ENCODE measurements around the gene SALL2.

The SALL2 gene

DNA sequence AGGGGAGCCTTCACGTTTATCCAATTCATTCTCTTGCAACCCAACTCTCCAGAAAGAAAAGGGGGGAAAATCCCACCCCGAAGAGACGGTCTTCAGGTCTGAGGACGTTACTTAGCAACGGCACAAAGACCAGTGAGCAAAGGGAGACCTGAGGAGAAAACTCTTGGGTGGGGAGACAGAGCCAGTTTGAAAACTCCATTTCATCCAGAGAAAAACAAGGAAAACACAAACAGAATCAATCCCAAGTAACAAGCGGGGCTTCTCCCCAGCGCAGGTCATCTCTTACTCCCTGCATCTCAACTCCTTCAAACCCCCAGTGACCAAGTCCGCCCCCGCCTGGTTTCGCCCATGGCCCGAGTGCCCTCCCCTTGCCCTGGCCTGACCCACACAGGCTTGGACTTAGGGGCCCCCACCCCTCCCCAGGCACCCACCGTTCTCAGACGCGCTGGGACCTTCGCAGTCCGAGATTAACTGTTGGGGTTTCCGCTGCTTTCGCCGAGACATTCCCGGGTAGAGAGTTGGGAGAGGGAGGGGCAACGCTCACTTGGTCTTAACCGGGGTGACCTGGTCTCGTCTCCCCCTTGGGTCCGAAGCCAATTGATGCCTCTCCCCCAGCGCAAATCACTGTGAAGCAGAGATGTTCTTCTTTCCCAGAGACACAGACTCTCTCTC is 10.4 kb upstream of the SALL2 start:
- Histone ChIP-seq H3K27ac (ENCODE audit: extremely low read depth, low read depth, low read length) (no peak overlapping the region), H3K4me1 (ENCODE audit: control insufficient read depth, insufficient read depth, low read length) (no peaks in the 10 kb centered on the region), H3K4me3 (ENCODE audit: low read depth, low read length) (no peak overlapping the region), H3K36me3 (ENCODE audit: control insufficient read depth in 2 of 2, insufficient read depth in 1 of 2, low read length in 2 of 2) (no peaks in the 10 kb centered on the region), H3K9me3 (ENCODE audit: control insufficient read depth, insufficient read depth, low read depth, low read length) (no peaks in the 10 kb centered on the region)
- POLR2A ChIA-PET, result no interaction called here
- TF ChIP-seq ZNF335 (tag by site-specific recombination; conservative IDR thresholded peaks at IDR 0.05) (no peak), ZNF596 (tag by site-specific recombination; IDR thresholded peaks at IDR 0.05) (peak; percentile 82; the same call in 1 of the 2 replicates), ZNF830 (tag by site-specific recombination; IDR thresholded peaks at IDR 0.05; ENCODE audit: low read depth) (no peak), ZNF394 (tag by site-specific recombination; IDR thresholded peaks at IDR 0.05; ENCODE audit: borderline replicate concordance) (no peak), ZNF10 (tag by site-specific recombination; IDR thresholded peaks at IDR 0.05) (no peak)
- TF ChIP-seq, protein P1, sequence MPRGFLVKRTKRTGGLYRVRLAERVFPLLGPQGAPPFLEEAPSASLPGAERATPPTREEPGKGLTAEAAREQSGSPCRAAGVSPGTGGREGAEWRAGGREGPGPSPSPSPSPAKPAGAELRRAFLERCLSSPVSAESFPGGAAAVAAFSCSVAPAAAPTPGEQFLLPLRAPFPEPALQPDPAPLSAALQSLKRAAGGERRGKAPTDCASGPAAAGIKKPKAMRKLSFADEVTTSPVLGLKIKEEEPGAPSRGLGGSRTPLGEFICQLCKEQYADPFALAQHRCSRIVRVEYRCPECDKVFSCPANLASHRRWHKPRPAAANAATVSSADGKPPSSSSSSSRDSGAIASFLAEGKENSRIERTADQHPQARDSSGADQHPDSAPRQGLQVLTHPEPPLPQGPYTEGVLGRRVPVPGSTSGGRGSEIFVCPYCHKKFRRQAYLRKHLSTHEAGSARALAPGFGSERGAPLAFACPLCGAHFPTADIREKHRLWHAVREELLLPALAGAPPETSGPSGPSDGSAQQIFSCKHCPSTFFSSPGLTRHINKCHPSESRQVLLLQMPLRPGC (tag by site-specific recombination; IDR thresholded peaks at IDR 0.05), result no peak
- TF ChIP-seq, protein P2, sequence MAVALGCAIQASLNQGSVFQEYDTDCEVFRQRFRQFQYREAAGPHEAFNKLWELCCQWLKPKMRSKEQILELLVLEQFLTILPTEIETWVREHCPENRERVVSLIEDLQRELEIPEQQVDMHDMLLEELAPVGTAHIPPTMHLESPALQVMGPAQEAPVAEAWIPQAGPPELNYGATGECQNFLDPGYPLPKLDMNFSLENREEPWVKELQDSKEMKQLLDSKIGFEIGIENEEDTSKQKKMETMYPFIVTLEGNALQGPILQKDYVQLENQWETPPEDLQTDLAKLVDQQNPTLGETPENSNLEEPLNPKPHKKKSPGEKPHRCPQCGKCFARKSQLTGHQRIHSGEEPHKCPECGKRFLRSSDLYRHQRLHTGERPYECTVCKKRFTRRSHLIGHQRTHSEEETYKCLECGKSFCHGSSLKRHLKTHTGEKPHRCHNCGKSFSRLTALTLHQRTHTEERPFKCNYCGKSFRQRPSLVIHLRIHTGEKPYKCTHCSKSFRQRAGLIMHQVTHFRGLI (tag by site-specific recombination; IDR thresholded peaks at IDR 0.05), result peak; percentile 63; the same call in 1 of the 2 replicates
- TF ChIP-seq, protein P3, sequence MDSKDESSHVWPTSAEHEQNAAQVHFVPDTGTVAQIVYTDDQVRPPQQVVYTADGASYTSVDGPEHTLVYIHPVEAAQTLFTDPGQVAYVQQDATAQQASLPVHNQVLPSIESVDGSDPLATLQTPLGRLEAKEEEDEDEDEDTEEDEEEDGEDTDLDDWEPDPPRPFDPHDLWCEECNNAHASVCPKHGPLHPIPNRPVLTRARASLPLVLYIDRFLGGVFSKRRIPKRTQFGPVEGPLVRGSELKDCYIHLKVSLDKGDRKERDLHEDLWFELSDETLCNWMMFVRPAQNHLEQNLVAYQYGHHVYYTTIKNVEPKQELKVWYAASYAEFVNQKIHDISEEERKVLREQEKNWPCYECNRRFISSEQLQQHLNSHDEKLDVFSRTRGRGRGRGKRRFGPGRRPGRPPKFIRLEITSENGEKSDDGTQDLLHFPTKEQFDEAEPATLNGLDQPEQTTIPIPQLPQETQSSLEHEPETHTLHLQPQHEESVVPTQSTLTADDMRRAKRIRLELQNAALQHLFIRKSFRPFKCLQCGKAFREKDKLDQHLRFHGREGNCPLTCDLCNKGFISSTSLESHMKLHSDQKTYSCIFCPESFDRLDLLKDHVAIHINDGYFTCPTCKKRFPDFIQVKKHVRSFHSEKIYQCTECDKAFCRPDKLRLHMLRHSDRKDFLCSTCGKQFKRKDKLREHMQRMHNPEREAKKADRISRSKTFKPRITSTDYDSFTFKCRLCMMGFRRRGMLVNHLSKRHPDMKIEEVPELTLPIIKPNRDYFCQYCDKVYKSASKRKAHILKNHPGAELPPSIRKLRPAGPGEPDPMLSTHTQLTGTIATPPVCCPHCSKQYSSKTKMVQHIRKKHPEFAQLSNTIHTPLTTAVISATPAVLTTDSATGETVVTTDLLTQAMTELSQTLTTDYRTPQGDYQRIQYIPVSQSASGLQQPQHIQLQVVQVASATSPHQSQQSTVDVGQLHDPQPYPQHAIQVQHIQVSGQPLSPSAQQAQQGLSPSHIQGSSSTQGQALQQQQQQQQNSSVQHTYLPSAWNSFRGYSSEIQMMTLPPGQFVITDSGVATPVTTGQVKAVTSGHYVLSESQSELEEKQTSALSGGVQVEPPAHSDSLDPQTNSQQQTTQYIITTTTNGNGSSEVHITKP (tag by site-specific recombination; IDR thresholded peaks at IDR 0.05), result peak; percentile 95
- TF ChIP-seq, protein P4, sequence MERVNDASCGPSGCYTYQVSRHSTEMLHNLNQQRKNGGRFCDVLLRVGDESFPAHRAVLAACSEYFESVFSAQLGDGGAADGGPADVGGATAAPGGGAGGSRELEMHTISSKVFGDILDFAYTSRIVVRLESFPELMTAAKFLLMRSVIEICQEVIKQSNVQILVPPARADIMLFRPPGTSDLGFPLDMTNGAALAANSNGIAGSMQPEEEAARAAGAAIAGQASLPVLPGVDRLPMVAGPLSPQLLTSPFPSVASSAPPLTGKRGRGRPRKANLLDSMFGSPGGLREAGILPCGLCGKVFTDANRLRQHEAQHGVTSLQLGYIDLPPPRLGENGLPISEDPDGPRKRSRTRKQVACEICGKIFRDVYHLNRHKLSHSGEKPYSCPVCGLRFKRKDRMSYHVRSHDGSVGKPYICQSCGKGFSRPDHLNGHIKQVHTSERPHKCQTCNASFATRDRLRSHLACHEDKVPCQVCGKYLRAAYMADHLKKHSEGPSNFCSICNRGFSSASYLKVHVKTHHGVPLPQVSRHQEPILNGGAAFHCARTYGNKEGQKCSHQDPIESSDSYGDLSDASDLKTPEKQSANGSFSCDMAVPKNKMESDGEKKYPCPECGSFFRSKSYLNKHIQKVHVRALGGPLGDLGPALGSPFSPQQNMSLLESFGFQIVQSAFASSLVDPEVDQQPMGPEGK (tag by site-specific recombination; IDR thresholded peaks at IDR 0.05), result peak; percentile 50; the same call in 1 of the 2 replicates
- TF ChIP-seq, protein P5, sequence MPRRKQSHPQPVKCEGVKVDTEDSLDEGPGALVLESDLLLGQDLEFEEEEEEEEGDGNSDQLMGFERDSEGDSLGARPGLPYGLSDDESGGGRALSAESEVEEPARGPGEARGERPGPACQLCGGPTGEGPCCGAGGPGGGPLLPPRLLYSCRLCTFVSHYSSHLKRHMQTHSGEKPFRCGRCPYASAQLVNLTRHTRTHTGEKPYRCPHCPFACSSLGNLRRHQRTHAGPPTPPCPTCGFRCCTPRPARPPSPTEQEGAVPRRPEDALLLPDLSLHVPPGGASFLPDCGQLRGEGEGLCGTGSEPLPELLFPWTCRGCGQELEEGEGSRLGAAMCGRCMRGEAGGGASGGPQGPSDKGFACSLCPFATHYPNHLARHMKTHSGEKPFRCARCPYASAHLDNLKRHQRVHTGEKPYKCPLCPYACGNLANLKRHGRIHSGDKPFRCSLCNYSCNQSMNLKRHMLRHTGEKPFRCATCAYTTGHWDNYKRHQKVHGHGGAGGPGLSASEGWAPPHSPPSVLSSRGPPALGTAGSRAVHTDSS (tag by site-specific recombination; IDR thresholded peaks at IDR 0.05), result no peak
- TF ChIP-seq, protein P6, sequence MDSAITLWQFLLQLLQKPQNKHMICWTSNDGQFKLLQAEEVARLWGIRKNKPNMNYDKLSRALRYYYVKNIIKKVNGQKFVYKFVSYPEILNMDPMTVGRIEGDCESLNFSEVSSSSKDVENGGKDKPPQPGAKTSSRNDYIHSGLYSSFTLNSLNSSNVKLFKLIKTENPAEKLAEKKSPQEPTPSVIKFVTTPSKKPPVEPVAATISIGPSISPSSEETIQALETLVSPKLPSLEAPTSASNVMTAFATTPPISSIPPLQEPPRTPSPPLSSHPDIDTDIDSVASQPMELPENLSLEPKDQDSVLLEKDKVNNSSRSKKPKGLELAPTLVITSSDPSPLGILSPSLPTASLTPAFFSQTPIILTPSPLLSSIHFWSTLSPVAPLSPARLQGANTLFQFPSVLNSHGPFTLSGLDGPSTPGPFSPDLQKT (IDR thresholded peaks at IDR 0.05; ENCODE audit: borderline replicate concordance, low read depth, low read length), result no peak
- CTCF ChIA-PET, result interaction anchor here (0.6 to 0.9 kb wide), 2 partner anchors 38 to 842 kb away, joined by 3 to 4 read pairs; no protein-coding TSS in a partner anchor
